DND-41 (cell line): Measurements from ENCODE around the gene ASCL2.

ENCODE experiments used
- ATAC-seq: fragments of 200-7000 bp; cut with Tn5 transposase; 3 replicates; pipeline ENCODE4 v1.9.1; 2021; ENCODE audit warnings: low read depth; ENCODE audit not compliant: insufficient read depth
- DNase-seq: peaks from one replicate; pipeline ENCODE4 v3.0.0-alpha.2; 2020
- H2AFZ ChIP-seq: 2 replicates; pipeline ENCODE4 v1.6.0; 2012; ENCODE audit warnings: low read depth, low read length
- H3K27ac ChIP-seq: 2 replicates; pipeline ENCODE4 v1.5.1; 2012; ENCODE audit warnings: low read length, inconsistent platforms
- H3K27me3 ChIP-seq: fragments of 200-600 bp; sonication (generic); 2 replicates; pipeline ENCODE4 v1.6.0; 2012; ENCODE audit warnings: low read length, mild to moderate bottlenecking, inconsistent platforms; ENCODE audit not compliant: insufficient read depth, poor library complexity
- H3K36me3 ChIP-seq: 2 replicates; pipeline ENCODE4 v1.5.1; 2012; ENCODE audit warnings: low read length, inconsistent platforms; ENCODE audit not compliant: insufficient read depth
- H3K4me1 ChIP-seq: 2 replicates; pipeline ENCODE4 v1.5.1; 2012; ENCODE audit warnings: mild to moderate bottlenecking, low read length; ENCODE audit not compliant: insufficient read depth
- H3K4me2 ChIP-seq: 2 replicates; pipeline ENCODE4 v1.6.0; 2012; ENCODE audit warnings: mild to moderate bottlenecking, moderate library complexity, low read length, inconsistent platforms; ENCODE audit not compliant: insufficient read depth
- H3K4me3 ChIP-seq, 2 experiments: fragments of 200-600 bp in 1 of 2; shearing (Covaris generic) in 1 of 2; 2 replicates each; pipeline ENCODE4 v1.5.1; 2012 to 2016; ENCODE audit warnings: inconsistent platforms in 2 of 2, low read length in 2 of 2, mild to moderate bottlenecking in 2 of 2, low read depth in 1 of 2, moderate library complexity in 1 of 2
- H3K79me2 ChIP-seq: 2 replicates; pipeline ENCODE4 v1.6.0; 2012; ENCODE audit warnings: low read length, inconsistent platforms; ENCODE audit not compliant: insufficient read depth
- H3K9ac ChIP-seq: 2 replicates; pipeline ENCODE4 v1.6.0; 2012; ENCODE audit warnings: low read depth, mild to moderate bottlenecking, inconsistent platforms, low read length, moderate library complexity
- H3K9me3 ChIP-seq: 2 replicates; pipeline ENCODE4 v1.5.1; 2012; ENCODE audit warnings: low read length, moderate library complexity, mild to moderate bottlenecking, inconsistent platforms; ENCODE audit not compliant: insufficient read depth, severe bottlenecking
- H4K20me1 ChIP-seq: 2 replicates; pipeline ENCODE4 v1.6.0; 2012; ENCODE audit warnings: low read length; ENCODE audit not compliant: insufficient read depth
- EZH2 ChIP-seq: IDR thresholded peaks from 3 replicates; pipeline ENCODE4 v1.6.1; 2012; ENCODE audit warnings: borderline replicate concordance, low read depth, mild to moderate bottlenecking, moderate library complexity, low read length, inconsistent platforms; ENCODE audit not compliant: severe bottlenecking
- TF ChIP-seq, protein P1 (sequence below): IDR thresholded peaks from 2 replicates; pipeline ENCODE4 v1.5.1; 2012; ENCODE audit warnings: borderline replicate concordance, low read length, moderate library complexity, mild to moderate bottlenecking; ENCODE audit not compliant: poor library complexity, severe bottlenecking; ENCODE audit errors: extremely low read depth

ASCL2 gene

DNA sequence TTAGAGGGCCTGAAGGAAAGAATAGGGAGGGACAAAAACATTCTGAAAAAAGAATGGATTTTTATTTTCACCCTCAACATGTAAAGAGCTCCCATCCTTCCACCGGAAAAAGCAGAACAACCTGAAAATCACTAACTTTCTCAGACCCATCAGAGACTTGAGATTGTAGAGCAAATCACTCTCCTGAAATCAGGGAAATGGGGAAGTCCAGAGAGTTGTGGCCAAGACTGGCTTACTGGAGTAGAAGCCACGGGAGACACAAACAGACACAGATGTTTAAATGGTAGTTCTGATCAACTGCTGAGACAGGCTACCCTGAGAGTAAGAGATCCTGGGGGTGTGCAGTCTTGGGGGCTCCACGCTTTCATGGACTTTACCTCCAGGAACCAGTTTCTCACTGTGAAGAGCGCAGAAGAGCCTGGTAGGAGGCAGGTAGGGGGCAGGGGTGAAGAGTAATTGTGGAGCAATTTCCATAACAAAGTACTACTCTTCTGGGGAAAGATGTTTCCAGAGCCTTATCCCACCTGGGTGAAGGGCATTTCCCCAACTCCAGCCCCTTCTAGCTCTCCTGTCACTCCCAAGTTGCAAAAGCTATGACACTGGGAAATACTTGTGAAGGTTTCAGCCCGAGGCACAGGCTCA lies 47.1 kb downstream of the ASCL2 start:
- Histone ChIP-seq H3K9ac (no peak overlapping the region), H3K4me2 (no peak overlapping the region), H3K4me3 (no peak overlapping the region), H3K36me3 (no peaks in the 10 kb centered on the region), H3K27me3 (no peaks in the 10 kb centered on the region), H2AFZ (no peak overlapping the region), H3K27ac (no peak overlapping the region), H4K20me1 (no peaks in the 10 kb centered on the region), H3K4me1 (no peaks in the 10 kb centered on the region), H3K9me3 (no peaks in the 10 kb centered on the region), H3K79me2 (no peaks in the 10 kb centered on the region)
- no peak for TF ChIP-seq EZH2
- TF ChIP-seq, protein P1, sequence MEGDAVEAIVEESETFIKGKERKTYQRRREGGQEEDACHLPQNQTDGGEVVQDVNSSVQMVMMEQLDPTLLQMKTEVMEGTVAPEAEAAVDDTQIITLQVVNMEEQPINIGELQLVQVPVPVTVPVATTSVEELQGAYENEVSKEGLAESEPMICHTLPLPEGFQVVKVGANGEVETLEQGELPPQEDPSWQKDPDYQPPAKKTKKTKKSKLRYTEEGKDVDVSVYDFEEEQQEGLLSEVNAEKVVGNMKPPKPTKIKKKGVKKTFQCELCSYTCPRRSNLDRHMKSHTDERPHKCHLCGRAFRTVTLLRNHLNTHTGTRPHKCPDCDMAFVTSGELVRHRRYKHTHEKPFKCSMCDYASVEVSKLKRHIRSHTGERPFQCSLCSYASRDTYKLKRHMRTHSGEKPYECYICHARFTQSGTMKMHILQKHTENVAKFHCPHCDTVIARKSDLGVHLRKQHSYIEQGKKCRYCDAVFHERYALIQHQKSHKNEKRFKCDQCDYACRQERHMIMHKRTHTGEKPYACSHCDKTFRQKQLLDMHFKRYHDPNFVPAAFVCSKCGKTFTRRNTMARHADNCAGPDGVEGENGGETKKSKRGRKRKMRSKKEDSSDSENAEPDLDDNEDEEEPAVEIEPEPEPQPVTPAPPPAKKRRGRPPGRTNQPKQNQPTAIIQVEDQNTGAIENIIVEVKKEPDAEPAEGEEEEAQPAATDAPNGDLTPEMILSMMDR = no peak
- no peak for DNase-seq
- no peak for ATAC-seq

DNA sequence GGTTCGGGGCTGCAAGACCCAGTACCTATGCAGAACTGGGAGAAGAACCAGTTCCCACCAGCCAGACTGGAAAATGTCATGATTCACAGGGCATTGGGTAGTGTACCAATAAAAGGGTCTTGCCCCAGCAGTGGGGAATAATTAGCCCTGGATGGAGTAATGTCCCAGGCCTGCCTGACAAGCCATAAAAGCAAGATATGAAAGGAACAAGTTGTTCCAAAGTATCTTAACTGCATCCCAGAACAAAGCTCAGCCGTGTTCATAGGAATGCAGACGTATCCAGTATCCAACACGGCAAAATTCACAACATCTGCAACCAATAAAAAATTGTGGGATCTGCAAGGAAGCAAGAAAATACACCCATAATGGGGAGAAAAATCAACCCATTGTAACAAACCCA lies 47.9 kb downstream of the ASCL2 start:
- H3K36me3 ChIP-seq = no peaks in the 10 kb centered on the region
- no peak for ATAC-seq
- H3K4me2 ChIP-seq = no peak overlapping the region
- H3K79me2 ChIP-seq = no peaks in the 10 kb centered on the region
- H3K4me3 ChIP-seq = no peak overlapping the region
- H3K27ac ChIP-seq = no peak overlapping the region
- H3K4me1 ChIP-seq = no peaks in the 10 kb centered on the region
- no peaks in the 10 kb centered on the region for H4K20me1 ChIP-seq
- H3K9ac ChIP-seq = no peak overlapping the region
- no peaks in the 10 kb centered on the region for H3K9me3 ChIP-seq
- no peak overlapping the region for H2AFZ ChIP-seq
- no peak for DNase-seq
- TF ChIP-seq, protein P1 = no peak
- TF ChIP-seq EZH2 = no peak
- H3K27me3 ChIP-seq = no peaks in the 10 kb centered on the region

DNA sequence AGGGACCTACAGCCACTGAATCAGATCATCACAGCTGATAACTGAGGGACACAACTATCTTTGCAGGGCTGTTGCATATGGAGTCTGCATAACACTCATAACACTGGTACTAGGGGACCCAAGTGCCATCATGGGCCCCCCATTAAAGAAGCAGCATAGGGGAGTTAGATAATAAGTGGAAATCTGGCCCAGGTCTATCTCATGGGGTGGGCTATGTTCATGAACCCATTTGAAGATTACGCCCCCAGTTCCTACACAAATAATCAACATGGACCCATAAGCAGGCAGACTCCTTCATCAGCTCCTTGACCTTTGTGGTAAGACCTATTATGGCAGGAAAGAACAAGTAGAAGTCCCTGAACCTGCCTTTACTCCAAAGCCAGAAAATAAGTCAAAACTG lies 48.8 kb downstream of the ASCL2 start:
- Histone ChIP-seq H2AFZ (no peak overlapping the region), H3K4me2 (no peak overlapping the region), H3K4me1 (no peaks in the 10 kb centered on the region), H3K4me3 (no peak overlapping the region), H3K79me2 (no peaks in the 10 kb centered on the region), H3K36me3 (no peaks in the 10 kb centered on the region), H3K27me3 (no peaks in the 10 kb centered on the region), H4K20me1 (no peaks in the 10 kb centered on the region), H3K27ac (no peak overlapping the region), H3K9me3 (no peaks in the 10 kb centered on the region), H3K9ac (no peak overlapping the region)
- no peak for DNase-seq
- TF ChIP-seq, protein P1 = no peak
- no peak for TF ChIP-seq EZH2
- no peak for ATAC-seq

DNA sequence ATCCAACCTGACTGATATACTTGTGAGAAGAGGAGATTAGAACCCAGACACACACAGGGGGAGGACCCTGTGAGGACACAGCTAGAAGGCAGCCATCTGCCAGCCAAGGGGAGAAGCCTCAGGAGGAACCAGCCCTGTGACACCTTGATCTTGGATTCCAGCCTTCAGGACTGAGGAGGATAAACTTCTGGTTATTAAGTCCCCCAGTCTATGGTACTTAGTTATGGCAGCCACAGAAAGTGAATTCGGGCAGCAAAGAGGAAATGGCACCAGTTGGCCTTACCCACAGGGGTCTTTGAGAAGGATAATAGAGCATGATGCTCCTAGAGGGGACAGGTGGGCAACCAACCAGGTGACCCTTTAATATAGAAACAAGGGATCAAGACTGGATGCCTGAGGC lies 49.4 kb downstream of the ASCL2 start:
- Histone ChIP-seq H3K4me3 (no peak overlapping the region), H3K27me3 (no peaks in the 10 kb centered on the region), H3K27ac (no peak overlapping the region), H3K4me2 (no peak overlapping the region), H2AFZ (no peak overlapping the region), H3K36me3 (no peaks in the 10 kb centered on the region), H3K9ac (no peak overlapping the region), H3K4me1 (no peaks in the 10 kb centered on the region), H4K20me1 (no peaks in the 10 kb centered on the region), H3K9me3 (no peaks in the 10 kb centered on the region), H3K79me2 (no peaks in the 10 kb centered on the region)
- TF ChIP-seq, protein P1 = no peak
- no peak for TF ChIP-seq EZH2
- DNase-seq (no peak), ATAC-seq (no peak)
